GM12878 (cell line): ENCODE measurements around the gene KIZ.

Experiments used
- CEBPB ChIP-seq, 2 experiments: fragments of 150-350 bp in 1 of 2; IDR thresholded peaks; 2 replicates each; pipeline ENCODE4 v1.6.1; 2012 to 2014; ENCODE audit warnings: low read depth in 2 of 2, low read length in 2 of 2, borderline replicate concordance in 1 of 2, inconsistent platforms in 1 of 2
- EP300 ChIP-seq, 2 experiments: fragments of 150-350 bp in 1 of 2; IDR thresholded peaks; 2 replicates each; pipeline ENCODE4 v1.6.1; 2011 to 2012; ENCODE audit warnings: low read depth in 2 of 2, low read length in 2 of 2, borderline replicate concordance in 1 of 2, improper control_type of control experiment in 1 of 2, inconsistent platforms in 1 of 2; ENCODE audit not compliant: control insufficient read depth in 1 of 2
- EZH2 ChIP-seq: IDR thresholded peaks from 2 replicates; pipeline ENCODE4 v1.6.1; 2012; ENCODE audit warnings: low read depth, mild to moderate bottlenecking, control low read depth, inconsistent platforms, low read length, borderline replicate concordance; ENCODE audit not compliant: control insufficient read depth
- IKZF2 ChIP-seq, 2 experiments: fragments of 450-650 bp; IDR thresholded peaks; 2 replicates each; pipeline ENCODE4 v1.6.1; 2017; ENCODE audit warnings: mild to moderate bottlenecking in 2 of 2, moderate library complexity in 2 of 2
- JUND ChIP-seq: IDR thresholded peaks from 2 replicates; pipeline ENCODE4 v1.6.1; 2012; ENCODE audit warnings: low read depth, mild to moderate bottlenecking, low read length, improper control_type of control experiment, moderate library complexity
- MYC ChIP-seq: IDR thresholded peaks from 2 replicates; pipeline ENCODE4 v1.6.1; 2011; ENCODE audit warnings: mild to moderate bottlenecking, low read length, moderate library complexity, inconsistent platforms; ENCODE audit not compliant: insufficient read depth, insufficient replicate concordance, insufficient read length, severe bottlenecking
- POLR2A ChIP-seq: IDR thresholded peaks from 2 replicates; pipeline ENCODE4 v1.6.1; 2011; ENCODE audit warnings: low read depth, mild to moderate bottlenecking, low read length
- RFX5 ChIP-seq: IDR thresholded peaks from 2 replicates; pipeline ENCODE4 v1.6.1; 2011; ENCODE audit warnings: low read depth, low read length, improper control_type of control experiment
- SMC3 ChIP-seq: IDR thresholded peaks from 2 replicates; pipeline ENCODE4 v1.6.1; 2011; ENCODE audit warnings: low read length, improper control_type of control experiment, borderline replicate concordance
- SUZ12 ChIP-seq: fragments of 200-600 bp; sonication (generic); IDR thresholded peaks from one replicate; pipeline ENCODE4 v1.6.1; 2018; ENCODE audit warnings: antibody characterized with exemption, mild to moderate bottlenecking; ENCODE audit not compliant: unreplicated experiment
- ZZZ3 ChIP-seq: IDR thresholded peaks from 2 replicates; pipeline ENCODE4 v1.6.1; 2011; ENCODE audit warnings: low read depth; ENCODE audit not compliant: control insufficient read depth, insufficient read length
- TF ChIP-seq, protein P1 (sequence below), 3 experiments: IDR thresholded peaks in 2 of 3; conservative IDR thresholded peaks in 1 of 3; 2 replicates each; pipeline ENCODE4 v1.5.1; 2011; ENCODE audit warnings: low read depth in 3 of 3, low read length in 3 of 3, mild to moderate bottlenecking in 3 of 3, control low read depth in 2 of 3, moderate library complexity in 2 of 3, inconsistent platforms in 1 of 3, mixed read lengths in 1 of 3; ENCODE audit not compliant: control insufficient read depth in 2 of 3, insufficient read depth in 1 of 3; ENCODE audit errors: extremely low read depth in 1 of 3

- TF ChIP-seq, protein P1, sequence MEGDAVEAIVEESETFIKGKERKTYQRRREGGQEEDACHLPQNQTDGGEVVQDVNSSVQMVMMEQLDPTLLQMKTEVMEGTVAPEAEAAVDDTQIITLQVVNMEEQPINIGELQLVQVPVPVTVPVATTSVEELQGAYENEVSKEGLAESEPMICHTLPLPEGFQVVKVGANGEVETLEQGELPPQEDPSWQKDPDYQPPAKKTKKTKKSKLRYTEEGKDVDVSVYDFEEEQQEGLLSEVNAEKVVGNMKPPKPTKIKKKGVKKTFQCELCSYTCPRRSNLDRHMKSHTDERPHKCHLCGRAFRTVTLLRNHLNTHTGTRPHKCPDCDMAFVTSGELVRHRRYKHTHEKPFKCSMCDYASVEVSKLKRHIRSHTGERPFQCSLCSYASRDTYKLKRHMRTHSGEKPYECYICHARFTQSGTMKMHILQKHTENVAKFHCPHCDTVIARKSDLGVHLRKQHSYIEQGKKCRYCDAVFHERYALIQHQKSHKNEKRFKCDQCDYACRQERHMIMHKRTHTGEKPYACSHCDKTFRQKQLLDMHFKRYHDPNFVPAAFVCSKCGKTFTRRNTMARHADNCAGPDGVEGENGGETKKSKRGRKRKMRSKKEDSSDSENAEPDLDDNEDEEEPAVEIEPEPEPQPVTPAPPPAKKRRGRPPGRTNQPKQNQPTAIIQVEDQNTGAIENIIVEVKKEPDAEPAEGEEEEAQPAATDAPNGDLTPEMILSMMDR (IDR thresholded peaks at IDR 0.05 in 2 of 3, conservative IDR thresholded peaks at IDR 0.05 in 1 of 3; ENCODE audit: control insufficient read depth in 2 of 3, extremely low read depth in 1 of 3, insufficient read depth in 1 of 3, low read depth in 3 of 3, low read length in 3 of 3), result no peak
- no peak for TF ChIP-seq IKZF2 (IDR thresholded peaks at IDR 0.05)
- no peak for TF ChIP-seq EZH2
- TF ChIP-seq JUND, result no peak
- TF ChIP-seq MYC, result no peak
- no peak for TF ChIP-seq RFX5
- no peak for TF ChIP-seq SUZ12
- TF ChIP-seq CEBPB (IDR thresholded peaks at IDR 0.05; ENCODE audit: borderline replicate concordance in 1 of 2, low read depth in 2 of 2, low read length in 2 of 2), result no peak
- TF ChIP-seq ZZZ3, result no peak
- TF ChIP-seq SMC3, result no peak
- no peak for TF ChIP-seq POLR2A
- TF ChIP-seq EP300 (IDR thresholded peaks at IDR 0.05; ENCODE audit: borderline replicate concordance in 1 of 2, control insufficient read depth in 1 of 2, low read depth in 2 of 2, low read length in 2 of 2), result no peak
These were observed 65.0 kb downstream of the KIZ start for GRCh38 chr20:21190869-21191268.
